Measurements from ENCODE around the gene RAG1.

RAG1 gene

DNA sequence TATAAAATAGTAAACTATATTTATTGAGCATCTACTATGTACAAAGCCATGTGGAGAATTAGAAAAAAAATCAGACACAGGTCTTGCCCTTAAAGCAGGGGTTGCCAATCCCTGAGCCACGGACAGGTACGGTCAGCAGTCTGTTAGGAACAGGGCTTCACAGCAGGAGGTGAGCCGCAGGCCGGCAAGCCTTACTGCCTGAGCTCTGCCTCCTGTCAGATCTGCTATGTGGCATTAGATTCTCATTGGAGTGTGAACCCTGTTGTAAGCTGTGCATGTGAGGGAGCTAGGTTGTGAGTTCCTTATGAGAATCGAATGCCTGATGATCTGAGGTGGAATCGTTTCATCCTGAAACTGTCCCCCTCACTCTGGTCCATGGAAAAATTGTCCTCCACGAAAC, 32.4 kb downstream of the RAG1 start:
- no peak for DNase-seq (ENCODE audit: low read depth)
- H3K4me3 ChIP-seq (ENCODE audit: control insufficient read depth, low read depth, low read length) = no peak overlapping the region
- TF ChIP-seq CTCF (IDR thresholded peaks at IDR 0.05; ENCODE audit: control insufficient read depth, insufficient read depth, low read depth, low read length, missing control alignments) = no peak

- TF ChIP-seq CTCF (IDR thresholded peaks at IDR 0.05; ENCODE audit: control insufficient read depth, insufficient read depth, low read depth, low read length, missing control alignments) = no peak
- no peak for DNase-seq (ENCODE audit: low read depth)
- H3K4me3 ChIP-seq (ENCODE audit: control insufficient read depth, low read depth, low read length) = no peak overlapping the region
Observed at GRCh38 chr11:36601155-36601554, 33.3 kb downstream of the RAG1 start.

- TF ChIP-seq CTCF (IDR thresholded peaks at IDR 0.05; ENCODE audit: control insufficient read depth, insufficient read depth, low read depth, low read length, missing control alignments) = no peak
- no peak overlapping the region for H3K4me3 ChIP-seq (ENCODE audit: control insufficient read depth, low read depth, low read length)
- DNase-seq (ENCODE audit: low read depth) = no peak
Observed at GRCh38 chr11:36602135-36602534, 34.3 kb downstream of the RAG1 start.

DNA sequence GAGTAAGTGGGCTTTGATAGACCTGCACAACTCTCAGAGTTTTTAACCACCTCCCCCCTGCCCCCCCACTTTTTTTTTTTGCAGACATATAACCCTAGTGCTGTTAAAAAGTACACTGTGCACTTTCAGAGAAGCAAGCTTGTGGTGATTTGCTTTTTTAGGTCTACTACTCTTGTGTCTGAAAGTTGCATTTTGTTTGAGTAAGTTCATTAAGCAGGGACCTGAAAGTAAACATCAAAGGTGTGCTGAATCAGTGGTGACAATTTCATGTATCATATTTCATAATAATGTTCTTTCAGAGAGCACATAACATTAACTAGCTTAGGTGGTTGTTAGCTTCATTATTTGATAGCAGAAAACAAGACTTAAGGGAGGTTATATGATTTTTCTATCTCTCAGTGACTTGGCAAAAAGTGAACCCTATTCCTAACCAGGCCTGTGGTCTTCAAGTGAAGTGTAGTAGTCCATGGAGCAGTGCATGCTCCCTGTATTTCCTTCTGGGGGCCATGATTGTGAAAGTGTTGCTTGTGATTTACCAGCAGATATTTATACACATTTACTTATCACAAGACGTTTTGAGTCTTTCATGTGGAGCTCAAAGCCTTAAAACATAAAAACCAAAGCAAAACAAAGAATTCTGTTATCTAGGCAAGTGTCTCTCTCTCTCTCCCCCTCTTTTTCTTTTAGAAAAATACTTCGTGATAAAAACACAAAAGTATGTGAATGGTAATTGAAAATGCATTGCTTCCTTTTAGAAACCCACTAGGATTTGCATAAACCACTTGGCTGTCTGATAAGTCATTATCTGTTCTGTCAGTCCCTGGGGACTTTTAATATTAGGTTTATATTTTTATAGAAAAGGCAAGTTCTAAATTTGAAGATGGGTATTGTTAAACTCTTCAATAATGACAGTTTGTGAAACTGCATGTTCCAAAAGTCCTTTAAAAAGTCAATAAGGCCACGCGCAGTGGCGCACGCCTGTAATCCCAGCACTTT, 37.7 kb downstream of the RAG1 start:
- DNase-seq (ENCODE audit: low read depth) = no peak

DNA sequence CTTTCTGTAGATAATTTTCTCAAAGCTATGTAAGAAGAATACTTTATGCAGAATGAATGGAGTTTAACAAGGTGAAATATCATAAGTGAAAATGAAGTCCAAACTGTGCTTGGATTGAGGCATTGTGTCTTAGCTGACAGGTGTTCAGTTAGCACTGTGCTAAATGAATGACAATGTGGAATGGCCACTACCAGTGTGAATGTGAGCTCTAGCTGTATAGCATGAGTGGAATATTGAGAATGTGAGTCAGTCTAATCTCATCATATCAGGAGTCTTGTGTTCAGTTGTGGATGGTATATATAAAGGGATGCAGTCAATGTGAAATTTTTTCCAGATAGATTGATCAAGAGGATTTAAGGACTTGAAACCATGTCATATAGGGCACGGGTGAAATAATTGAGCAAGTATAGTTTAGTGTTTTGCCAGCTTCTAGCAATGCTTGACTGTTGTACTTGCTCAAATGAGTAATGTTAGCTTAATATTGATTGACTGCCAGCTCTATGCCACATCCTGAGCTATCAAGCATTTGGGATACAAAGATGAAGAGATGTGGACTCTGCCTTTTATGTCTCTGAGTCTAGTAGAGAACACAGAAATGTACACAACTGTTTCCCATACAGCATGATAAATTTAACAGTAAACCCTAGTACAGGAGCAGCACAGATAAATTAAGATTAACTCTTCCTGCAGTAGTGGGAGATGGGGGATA, 40.8 kb downstream of the RAG1 start:
- DNase-seq (ENCODE audit: low read depth) = no peak
- H3K4me3 ChIP-seq (ENCODE audit: control insufficient read depth, low read depth, low read length) = no peak overlapping the region

More for the DNA sequence above, 37.7 kb downstream of the RAG1 start:
- H3K4me3 ChIP-seq (ENCODE audit: control insufficient read depth, low read depth, low read length) = no peak overlapping the region
- no peak for TF ChIP-seq CTCF (IDR thresholded peaks at IDR 0.05; ENCODE audit: control insufficient read depth, insufficient read depth, low read depth, low read length, missing control alignments)

More for the DNA sequence above, 40.8 kb downstream of the RAG1 start:
- no peak for TF ChIP-seq CTCF (IDR thresholded peaks at IDR 0.05; ENCODE audit: control insufficient read depth, insufficient read depth, low read depth, low read length, missing control alignments)

All from AG09309 (cell line).